Neural progenitor cell (in vitro differentiated cells): Measurements from ENCODE around the gene ENTPD2. TPM values are rescaled to one million over a fixed set of nuclear protein-coding genes. Genes with fewer than 3 reads are reported as not detected.

ENCODE experiments used
- DNase-seq: peaks from one replicate; pipeline ENCODE4 v3.0.0-alpha.2; 2016; ENCODE audit warnings: low spot score
- H2AFZ ChIP-seq: fragments of 200-600 bp; sonication (generic); replicated peaks from 2 replicates; pipeline ENCODE4 v1.6.1; 2016; ENCODE audit warnings: antibody characterized with exemption
- H3F3A ChIP-seq: fragments of 200-600 bp; sonication (generic); 2 replicates; pipeline ENCODE4 v1.6.1; 2016; ENCODE audit warnings: antibody characterized with exemption, low read depth
- H3K27ac ChIP-seq: fragments of 200-600 bp; sonication (generic); 2 replicates; pipeline ENCODE4 v1.5.1; 2016; ENCODE audit warnings: mild to moderate bottlenecking
- H3K27me3 ChIP-seq: fragments of 200-600 bp; sonication (generic); 2 replicates; pipeline ENCODE4 v1.6.1; 2016; ENCODE audit warnings: mild to moderate bottlenecking, moderate library complexity
- H3K36me3 ChIP-seq: fragments of 200-600 bp; sonication (generic); 2 replicates; pipeline ENCODE4 v1.5.1; 2016
- H3K4me1 ChIP-seq: fragments of 200-600 bp; sonication (generic); 2 replicates; pipeline ENCODE4 v1.6.1; 2016; ENCODE audit warnings: mixed run types
- H3K4me2 ChIP-seq: fragments of 200-600 bp; sonication (generic); 2 replicates; pipeline ENCODE4 v1.6.1; 2016
- H3K4me3 ChIP-seq: fragments of 200-600 bp; sonication (generic); 2 replicates; pipeline ENCODE4 v1.5.1; 2016
- H3K79me2 ChIP-seq: fragments of 200-600 bp; sonication (generic); 2 replicates; pipeline ENCODE4 v1.6.1; 2016; ENCODE audit warnings: low read depth
- H3K9ac ChIP-seq: fragments of 200-600 bp; sonication (generic); 2 replicates; pipeline ENCODE4 v1.6.1; 2016
- H3K9me3 ChIP-seq: fragments of 200-600 bp; sonication (generic); 2 replicates; pipeline ENCODE4 v1.5.1; 2016; ENCODE audit warnings: low read depth
- H4K20me1 ChIP-seq: fragments of 200-600 bp; sonication (generic); 2 replicates; pipeline ENCODE4 v1.6.1; 2016; ENCODE audit warnings: low read depth
- H3K27ac Mint-ChIP-seq: 3 replicates; pipeline ENCODE4 v1.8.0; 2021; ENCODE audit warnings: mixed read lengths
- H3K27me3 Mint-ChIP-seq: 2 replicates; pipeline ENCODE4 v1.8.0; 2022; ENCODE audit warnings: low read depth, mild to moderate bottlenecking, inconsistent platforms, moderate library complexity, mixed read lengths; ENCODE audit not compliant: insufficient read depth
- H3K36me3 Mint-ChIP-seq: 3 replicates; pipeline ENCODE4 v1.8.0; 2021; ENCODE audit warnings: mixed read lengths
- H3K4me1 Mint-ChIP-seq: 3 replicates; pipeline ENCODE4 v1.8.0; 2021; ENCODE audit warnings: mixed read lengths
- H3K4me3 Mint-ChIP-seq: 3 replicates; pipeline ENCODE4 v1.8.0; 2021; ENCODE audit warnings: mild to moderate bottlenecking, moderate library complexity, mixed read lengths
- H3K9me3 Mint-ChIP-seq: 3 replicates; pipeline ENCODE4 v1.8.0; 2020; ENCODE audit warnings: mixed read lengths
- CTCF ChIP-seq: fragments of 200-600 bp; sonication (generic); IDR thresholded peaks from 2 replicates; pipeline ENCODE4 v1.5.1; 2017; ENCODE audit warnings: antibody characterized with exemption, mild to moderate bottlenecking
- EZH2 ChIP-seq: fragments of 200-600 bp; sonication (generic); IDR thresholded peaks from 2 replicates; pipeline ENCODE4 v1.6.1; 2017; ENCODE audit warnings: antibody characterized with exemption, mild to moderate bottlenecking, moderate library complexity
- EZH2phosphoT487 ChIP-seq: fragments of 200-600 bp; sonication (generic); IDR thresholded peaks from 2 replicates; pipeline ENCODE4 v1.6.1; 2017; ENCODE audit warnings: antibody characterized with exemption
- total RNA-seq: library from RNA; depleted of rRNA; stranded (reverse); fragments of >200 nt; gene quantifications from 2 replicates; pipeline ENCODE4 v1.2.3, GENCODE V29; 2015; ENCODE audit warnings: low replicate concordance

The ENTPD2 gene
- total RNA-seq, 1 donor from 2014 or later: not detected

GRCh38 chr9:137026828-137027227, 27.0 kb downstream of the ENTPD2 start:
- Mint-ChIP-seq H3K4me1 (peaks cover 12% of the 10 kb centered on the region), H3K36me3 (no peaks in the 10 kb centered on the region), H3K27me3 (peaks cover 3% of the 10 kb centered on the region), H3K4me3 (peak overlapping the region; percentile 91), H3K9me3 (no peaks in the 10 kb centered on the region), H3K27ac (no peak overlapping the region)
- Histone ChIP-seq H3K9ac (no peak overlapping the region), H3K79me2 (no peaks in the 10 kb centered on the region), H2AFZ (no peak overlapping the region), H3K4me1 (peaks cover 24% of the 10 kb centered on the region), H3K27me3 (peaks cover 24% of the 10 kb centered on the region), H3K9me3 (no peaks in the 10 kb centered on the region), H3K4me2 (peak overlapping the region; percentile 99), H3K27ac (no peak overlapping the region), H3K4me3 (no peak overlapping the region), H3K36me3 (no peaks in the 10 kb centered on the region), H3F3A (peaks cover 30% of the 10 kb centered on the region), H4K20me1 (peaks cover 13% of the 10 kb centered on the region)
- no peak for TF ChIP-seq CTCF
- no peak for TF ChIP-seq EZH2phosphoT487
- no peak for TF ChIP-seq EZH2
- no peak for DNase-seq

- peaks cover 13% of the 10 kb centered on the region for H4K20me1 ChIP-seq
- H3K4me1 Mint-ChIP-seq: peaks cover 12% of the 10 kb centered on the region
- H3K36me3 ChIP-seq: no peaks in the 10 kb centered on the region
- no peak overlapping the region for H3K9ac ChIP-seq
- no peak overlapping the region for H3K27ac Mint-ChIP-seq
- H3K4me3 Mint-ChIP-seq: peak overlapping the region; percentile 68
- no peak overlapping the region for H3K4me2 ChIP-seq
- TF ChIP-seq CTCF: no peak
- no peak for TF ChIP-seq EZH2phosphoT487
- no peak for TF ChIP-seq EZH2
- no peaks in the 10 kb centered on the region for H3K36me3 Mint-ChIP-seq
- peaks cover 24% of the 10 kb centered on the region for H3K27me3 ChIP-seq
- H3F3A ChIP-seq: peaks cover 30% of the 10 kb centered on the region
- H2AFZ ChIP-seq: no peak overlapping the region
- no peaks in the 10 kb centered on the region for H3K9me3 Mint-ChIP-seq
- no peaks in the 10 kb centered on the region for H3K9me3 ChIP-seq
- no peak overlapping the region for H3K4me3 ChIP-seq
- H3K27me3 Mint-ChIP-seq: peaks cover 3% of the 10 kb centered on the region
- no peak for DNase-seq
- peaks cover 24% of the 10 kb centered on the region for H3K4me1 ChIP-seq
- H3K79me2 ChIP-seq: no peaks in the 10 kb centered on the region
- no peak overlapping the region for H3K27ac ChIP-seq
These were observed 27.5 kb downstream of the ENTPD2 start for GRCh38 chr9:137026384-137026783.

- Mint-ChIP-seq H3K27ac (no peak overlapping the region), H3K27me3 (peaks cover 3% of the 10 kb centered on the region), H3K9me3 (no peaks in the 10 kb centered on the region), H3K36me3 (no peaks in the 10 kb centered on the region), H3K4me1 (peaks cover 12% of the 10 kb centered on the region), H3K4me3 (no peak overlapping the region)
- Histone ChIP-seq H3F3A (peaks cover 30% of the 10 kb centered on the region), H3K9ac (no peak overlapping the region), H3K4me2 (no peak overlapping the region), H3K79me2 (no peaks in the 10 kb centered on the region), H4K20me1 (peaks cover 13% of the 10 kb centered on the region), H2AFZ (no peak overlapping the region), H3K36me3 (no peaks in the 10 kb centered on the region), H3K27me3 (peaks cover 24% of the 10 kb centered on the region), H3K9me3 (no peaks in the 10 kb centered on the region), H3K27ac (no peak overlapping the region), H3K4me1 (peaks cover 24% of the 10 kb centered on the region), H3K4me3 (no peak overlapping the region)
- TF ChIP-seq CTCF (no peak), EZH2phosphoT487 (no peak), EZH2 (no peak)
- DNase-seq: peak; percentile 43
These were observed 28.3 kb downstream of the ENTPD2 start for GRCh38 chr9:137025517-137025966.
